ENCODE measurements around the gene BACE2.

DNA sequence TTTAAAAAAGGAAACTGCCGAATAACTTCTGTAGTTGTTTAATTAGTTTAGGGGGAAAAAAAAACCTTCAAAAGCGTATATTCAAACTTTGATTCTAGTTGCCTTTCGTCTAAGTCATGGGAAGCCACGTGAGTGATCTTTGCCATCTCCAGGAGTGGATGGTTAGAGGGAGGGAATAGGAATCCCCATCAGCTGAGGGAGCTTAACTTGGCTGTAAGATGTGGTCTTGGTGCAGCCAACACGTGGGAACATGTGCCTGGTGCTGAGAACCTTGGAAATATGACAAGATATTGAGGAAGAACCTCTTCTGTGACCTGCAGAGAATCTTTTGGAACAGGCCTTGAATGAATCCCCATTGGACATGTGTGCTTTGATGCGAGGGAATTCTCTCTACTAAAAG lies 1.7 kb downstream of the BACE2 start:
- TF ChIP-seq, protein P1, sequence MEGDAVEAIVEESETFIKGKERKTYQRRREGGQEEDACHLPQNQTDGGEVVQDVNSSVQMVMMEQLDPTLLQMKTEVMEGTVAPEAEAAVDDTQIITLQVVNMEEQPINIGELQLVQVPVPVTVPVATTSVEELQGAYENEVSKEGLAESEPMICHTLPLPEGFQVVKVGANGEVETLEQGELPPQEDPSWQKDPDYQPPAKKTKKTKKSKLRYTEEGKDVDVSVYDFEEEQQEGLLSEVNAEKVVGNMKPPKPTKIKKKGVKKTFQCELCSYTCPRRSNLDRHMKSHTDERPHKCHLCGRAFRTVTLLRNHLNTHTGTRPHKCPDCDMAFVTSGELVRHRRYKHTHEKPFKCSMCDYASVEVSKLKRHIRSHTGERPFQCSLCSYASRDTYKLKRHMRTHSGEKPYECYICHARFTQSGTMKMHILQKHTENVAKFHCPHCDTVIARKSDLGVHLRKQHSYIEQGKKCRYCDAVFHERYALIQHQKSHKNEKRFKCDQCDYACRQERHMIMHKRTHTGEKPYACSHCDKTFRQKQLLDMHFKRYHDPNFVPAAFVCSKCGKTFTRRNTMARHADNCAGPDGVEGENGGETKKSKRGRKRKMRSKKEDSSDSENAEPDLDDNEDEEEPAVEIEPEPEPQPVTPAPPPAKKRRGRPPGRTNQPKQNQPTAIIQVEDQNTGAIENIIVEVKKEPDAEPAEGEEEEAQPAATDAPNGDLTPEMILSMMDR (IDR thresholded peaks at IDR 0.05), result no peak
- no peak for TF ChIP-seq POLR2A (IDR thresholded peaks at IDR 0.05)
